Stimulated activated CD8-positive, alpha-beta memory T cell treated with anti-CD3 and anti-CD28 coated beads, Interleukin-4, amount 100 ng/mL, for 24 hours (primary cell): ENCODE results near the gene NKD1.

Experiments used
- DNase-seq: peaks from one replicate; pipeline ENCODE4 v3.0.0-alpha.2; 2020; ENCODE audit warnings: low read depth

NKD1 gene

DNA sequence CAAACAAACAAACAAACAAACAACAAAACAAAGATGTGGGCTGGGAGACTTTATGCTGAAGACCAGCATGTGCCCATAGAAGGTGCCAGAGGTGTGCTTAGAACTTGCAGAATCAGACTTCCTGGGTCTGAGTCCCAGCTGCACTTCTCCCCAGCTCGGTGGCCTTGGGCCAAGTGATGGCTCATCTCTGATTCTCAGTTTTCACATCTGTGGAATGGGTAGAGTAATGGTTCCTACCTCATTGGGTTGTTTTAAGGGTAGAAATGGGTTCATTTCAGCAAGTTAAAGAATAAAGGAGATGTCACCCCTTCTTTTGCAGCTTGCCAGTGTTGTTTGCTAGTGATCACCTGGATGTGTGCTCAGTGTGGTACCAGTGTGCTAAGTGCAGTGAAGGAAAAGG, 10.7 kb downstream of the NKD1 start:
- DNase-seq, result no peak

DNA sequence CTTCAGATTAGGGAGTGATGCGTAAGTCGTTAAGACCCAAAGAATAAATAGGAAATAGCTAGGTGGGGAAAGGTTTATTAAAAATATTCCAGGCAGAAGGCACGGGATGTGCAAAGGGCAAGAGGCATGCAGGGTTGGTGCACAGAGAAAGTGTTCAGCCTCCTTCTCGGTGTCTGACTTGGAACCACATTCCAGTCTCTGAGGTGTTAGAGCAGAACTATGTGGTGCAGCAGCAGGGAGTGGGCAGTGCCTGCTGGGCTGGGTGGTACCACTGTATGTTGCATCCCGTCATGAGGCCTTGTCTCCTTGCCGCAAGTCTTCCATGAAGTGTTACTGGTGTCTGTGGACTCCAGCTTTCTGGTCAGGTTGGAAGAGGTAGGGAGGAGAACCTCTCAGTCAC, 11.1 kb downstream of the NKD1 start:
- no peak for DNase-seq

DNA sequence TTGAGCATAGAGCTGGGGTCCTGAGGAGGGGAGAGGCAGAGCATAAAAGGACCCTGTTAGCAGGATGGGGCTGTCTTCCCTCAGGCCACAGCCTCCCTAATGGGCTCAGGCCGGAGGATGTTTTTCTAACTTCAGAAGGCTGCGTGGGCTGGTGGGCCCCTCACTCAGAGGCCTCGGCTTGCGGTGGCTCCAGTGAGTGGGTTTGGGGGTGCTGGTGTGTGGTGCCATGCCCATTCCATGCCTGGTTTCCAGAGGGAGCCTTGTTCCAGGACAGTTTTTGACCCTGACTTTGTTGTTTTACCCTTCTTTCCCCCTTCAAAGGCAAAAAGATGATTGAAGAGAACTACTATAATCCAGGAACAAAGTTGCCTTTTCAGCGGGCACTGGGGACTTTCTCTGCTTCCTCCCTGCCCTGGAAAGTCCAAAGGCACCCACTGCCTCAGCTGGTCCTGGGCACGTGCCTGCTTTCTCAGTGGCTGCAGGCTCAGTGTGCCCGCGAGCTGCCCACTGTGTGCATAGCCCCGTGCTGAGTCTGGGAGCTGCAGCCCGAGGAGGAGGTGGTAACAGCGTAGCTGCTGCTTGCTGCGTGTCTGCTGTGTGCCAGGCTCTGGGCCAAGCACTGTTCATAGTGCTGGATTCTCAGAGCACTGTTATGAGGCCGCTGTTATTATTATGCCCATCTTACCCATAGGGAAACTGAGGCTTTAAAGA, 11.8 kb downstream of the NKD1 start:
- no peak for DNase-seq

DNA sequence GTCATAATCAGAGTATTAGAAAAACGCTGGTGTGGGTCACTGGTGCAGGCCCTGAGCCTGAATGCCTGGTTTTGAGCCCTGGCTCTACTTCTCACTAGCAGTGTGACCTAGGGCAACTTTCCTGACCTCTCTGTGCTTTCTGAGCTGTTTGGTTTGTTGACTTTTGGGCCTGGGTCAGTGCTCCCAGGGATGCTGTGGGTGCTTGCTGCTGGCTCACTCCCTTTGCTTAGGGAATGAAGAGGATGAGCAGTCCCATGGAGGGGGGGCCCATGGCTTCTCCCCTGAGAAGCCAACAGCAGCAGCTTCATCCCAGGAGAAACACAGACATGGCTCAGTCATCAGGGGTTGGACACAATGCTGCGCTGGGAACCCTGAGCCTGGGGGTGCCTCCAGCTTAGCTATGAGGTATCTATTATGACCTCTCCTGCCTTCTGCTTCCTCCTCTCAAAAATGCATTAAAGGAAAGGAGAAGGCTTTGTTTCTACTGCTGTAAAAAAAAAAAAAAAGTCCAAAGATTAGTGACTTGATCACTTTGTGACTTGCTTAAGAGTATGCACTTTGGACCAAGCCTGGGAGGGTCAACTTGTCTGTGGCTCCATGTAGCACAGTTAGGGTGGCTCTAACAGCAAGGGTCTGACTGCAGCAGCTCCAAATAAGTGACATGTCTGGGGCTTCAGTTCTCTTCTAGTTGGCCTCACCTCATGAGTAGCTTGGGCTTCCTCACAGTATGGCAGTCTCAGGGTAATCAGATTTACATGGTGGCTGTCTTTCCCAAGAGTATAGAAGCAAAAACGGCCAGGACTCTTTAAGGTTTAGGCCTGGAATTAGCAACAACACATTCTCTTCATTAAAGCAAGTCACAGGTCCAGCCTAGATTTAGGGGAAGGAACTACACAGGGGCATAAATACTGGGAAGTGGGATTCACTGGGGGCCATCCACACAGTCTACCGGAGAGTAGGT, 13.0 kb downstream of the NKD1 start:
- DNase-seq, result no peak

DNA sequence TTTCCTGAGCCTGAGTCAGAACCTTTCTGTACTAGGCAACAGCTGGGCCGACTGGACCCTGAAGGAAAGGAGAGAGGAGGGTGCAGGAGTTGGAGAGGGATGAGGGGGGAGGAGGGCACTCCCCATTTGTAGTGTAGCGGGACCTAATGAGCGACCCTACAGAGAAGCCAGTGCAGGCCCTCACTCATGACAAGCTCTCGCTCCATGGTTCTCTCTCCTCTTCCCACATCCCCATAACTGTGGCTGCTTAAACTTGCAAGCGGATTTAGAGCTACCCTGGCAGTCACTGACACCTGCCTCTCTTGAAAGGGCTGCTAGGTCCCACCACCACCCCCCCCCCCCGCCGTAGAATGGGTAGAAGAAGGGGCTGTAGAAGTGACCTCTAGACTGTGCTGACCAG, 14.5 kb downstream of the NKD1 start:
- DNase-seq, result no peak

DNA sequence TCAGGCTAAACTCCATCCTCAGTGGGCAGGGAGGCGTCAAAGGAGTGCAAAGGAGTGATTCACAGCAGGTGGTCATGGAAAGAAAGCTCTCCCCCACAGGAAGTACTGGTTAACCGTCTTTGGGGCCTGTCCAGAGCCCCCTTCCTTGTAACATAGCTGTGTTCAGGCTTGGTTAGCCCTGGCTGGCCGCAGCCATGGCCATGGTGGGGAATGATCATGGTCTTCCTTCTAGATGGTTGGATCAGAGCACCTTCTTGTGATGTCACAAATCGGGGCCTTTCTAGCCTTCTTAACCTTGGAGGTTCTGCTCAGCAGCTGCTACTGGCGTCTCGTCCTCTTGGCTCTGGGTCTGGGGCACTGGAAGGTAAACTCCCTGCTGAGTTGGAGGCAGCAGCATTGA, 15.8 kb downstream of the NKD1 start:
- no peak for DNase-seq

DNA sequence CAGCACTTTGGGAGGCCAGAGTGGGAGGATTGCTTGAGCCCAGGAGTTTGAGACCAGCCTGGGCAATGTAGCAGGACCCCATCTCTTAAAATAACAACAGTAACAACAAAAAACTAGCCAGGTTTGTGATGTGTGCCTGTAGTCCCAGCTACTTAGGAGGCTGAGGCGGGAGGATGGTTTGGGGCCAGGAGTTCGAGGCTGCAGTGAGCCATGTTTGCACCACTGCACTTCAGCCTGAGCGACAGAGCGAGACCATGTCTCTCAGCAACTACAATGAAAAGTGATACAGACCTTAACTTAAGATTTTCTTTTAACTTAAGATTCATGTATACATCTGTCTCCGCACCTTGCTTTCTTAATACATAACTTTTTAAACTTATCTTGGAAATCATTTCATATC, 17.2 kb downstream of the NKD1 start:
- no peak for DNase-seq

DNA sequence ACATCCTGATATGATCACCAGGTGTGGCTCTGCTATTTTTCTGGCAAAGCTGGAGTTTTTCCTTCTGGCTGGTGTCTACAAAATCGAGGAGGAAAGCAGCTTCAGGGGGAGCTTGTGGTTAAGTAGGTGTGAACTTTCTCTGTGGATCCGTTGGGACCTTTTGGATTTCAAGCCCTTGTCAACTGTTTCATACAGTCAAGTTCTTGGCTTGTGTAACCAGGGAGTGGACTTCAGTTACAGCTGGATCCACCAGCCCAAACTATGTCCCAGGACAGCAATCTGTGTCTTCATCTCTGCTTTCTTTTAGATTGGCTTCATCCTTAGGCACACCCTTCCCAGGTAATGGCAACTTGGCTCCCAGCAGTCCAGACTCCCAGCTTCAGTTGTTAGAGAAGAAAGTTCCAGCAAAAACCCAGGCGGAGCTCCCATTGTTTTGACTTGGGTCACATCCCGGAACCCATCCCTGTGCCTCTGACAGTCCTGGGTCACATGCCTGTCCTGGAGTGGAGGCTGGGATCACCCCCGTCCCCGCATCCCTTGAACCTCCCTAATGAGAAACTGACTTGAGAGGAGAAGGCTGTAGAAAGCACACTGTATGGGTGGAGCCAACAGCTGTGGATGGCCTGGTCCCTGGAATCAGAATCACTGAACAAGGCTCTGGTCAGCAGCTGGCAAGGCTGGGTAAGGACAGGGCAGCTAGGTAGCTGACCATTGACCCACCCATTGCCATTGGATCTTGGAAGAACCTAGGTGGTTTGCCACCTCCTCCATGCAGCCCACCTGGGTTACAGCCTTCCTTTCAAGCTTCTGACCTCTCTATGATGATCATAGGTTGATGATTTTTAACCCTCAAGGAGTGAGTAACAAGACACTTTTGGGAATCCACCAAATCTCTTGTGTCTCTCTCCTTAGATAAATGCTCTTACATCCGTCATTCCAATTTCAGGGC, 18.1 kb downstream of the NKD1 start:
- no peak for DNase-seq

DNA sequence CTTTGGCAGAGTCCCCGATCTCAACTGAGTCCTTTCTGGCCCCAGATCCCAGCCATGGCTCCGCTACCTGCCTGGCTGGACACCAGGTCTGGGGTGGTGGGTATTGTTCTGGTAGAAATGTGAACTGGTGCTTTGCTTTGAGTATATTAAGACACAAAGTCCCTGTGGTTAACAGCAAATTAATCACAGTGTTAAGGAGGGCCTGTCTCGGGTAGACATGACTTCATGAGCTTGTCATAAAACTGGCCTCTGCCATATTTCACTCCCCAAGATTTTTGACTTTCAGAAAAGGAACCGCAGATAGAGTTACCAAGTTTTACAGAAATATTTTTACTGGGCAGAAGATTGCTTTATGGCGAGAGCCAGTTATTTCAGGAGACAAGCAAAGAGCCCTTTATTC, 19.5 kb downstream of the NKD1 start:
- DNase-seq, result no peak

DNA sequence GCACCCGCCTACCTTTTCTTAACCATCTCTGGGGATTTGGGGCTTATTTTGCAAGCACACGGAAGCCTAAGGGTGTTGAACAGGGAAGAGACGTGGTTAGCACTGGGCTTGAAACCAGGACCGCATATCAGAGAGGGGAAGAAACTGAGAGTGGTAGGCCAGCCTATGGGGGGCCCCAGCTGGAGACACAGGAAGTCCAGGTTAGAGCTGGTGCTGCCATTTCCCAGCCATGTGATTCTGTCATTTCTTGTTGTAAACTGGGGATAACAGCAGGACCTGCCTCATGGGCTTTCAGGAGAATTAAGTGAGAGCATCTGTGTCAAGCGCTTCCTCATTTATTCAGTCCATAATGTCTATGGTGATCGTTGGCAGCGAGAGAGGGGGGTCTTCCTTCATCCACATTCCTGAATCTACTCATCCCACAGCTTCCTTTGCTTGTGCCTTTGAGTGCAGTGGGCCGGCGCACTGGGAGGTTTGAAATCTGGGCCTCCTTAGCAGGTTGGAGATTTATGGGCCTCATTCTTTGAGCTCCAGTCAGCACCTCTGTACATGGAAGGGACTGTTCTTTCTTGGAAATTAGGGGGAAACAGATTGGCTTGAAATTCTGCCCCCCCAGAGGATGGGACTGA, 20.1 kb downstream of the NKD1 start:
- no peak for DNase-seq

DNA sequence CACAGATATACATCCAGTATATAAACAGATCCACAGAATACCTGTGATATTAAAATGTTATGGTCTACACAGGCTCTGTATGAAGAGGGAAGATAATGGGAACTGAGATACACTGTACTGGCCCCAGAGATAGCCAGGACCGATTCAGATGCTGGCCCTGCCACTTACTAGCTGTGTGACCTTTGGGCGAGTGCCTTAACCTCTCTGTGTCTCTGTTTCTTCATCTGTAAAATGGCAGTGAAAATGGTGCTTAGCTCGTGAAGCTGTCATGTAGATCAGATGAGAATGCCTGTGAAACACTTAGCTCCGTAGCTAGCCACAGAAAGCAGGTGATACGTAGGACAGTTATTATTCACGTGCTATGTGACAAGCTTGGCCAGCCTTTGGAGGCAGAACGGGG, 22.2 kb downstream of the NKD1 start:
- DNase-seq, result no peak

DNA sequence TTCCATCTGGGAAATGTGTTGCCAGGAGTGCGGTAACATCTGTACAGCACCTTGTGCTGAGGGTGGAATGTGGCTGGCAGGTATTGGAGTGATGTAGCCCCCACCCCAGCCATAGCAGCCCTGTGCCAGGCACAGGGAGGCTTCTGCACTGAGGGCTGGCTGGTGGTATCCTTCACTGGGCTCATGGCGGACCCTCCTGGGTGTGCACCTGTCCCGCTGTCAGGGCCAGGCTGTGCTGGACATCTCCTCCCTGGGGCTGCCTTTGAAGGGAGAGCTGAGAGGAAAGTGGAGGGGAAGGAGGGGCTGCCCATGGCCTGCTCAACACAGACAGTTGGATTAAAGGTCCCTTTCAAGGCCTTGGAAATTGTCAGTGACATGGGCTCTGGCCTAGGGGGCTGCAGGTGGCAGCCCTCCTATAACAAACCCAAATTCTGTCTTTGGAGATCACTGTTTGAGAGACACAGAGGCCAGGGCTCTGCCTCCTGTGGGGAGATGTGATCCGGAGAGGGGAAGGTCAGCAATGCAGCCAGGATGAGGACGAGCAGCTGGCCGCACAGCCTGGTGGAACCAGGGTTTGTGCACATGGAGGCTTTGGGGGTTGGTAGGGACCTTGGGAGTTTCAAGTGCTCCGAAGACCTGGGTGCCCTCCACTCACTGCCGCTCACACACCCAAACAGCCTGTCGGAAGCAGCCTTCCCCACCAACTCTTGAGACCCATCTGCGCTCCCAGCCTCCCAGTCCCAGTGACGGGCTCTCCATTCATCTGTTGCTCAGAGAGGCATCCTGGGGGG, 22.8 kb downstream of the NKD1 start:
- no peak for DNase-seq

DNA sequence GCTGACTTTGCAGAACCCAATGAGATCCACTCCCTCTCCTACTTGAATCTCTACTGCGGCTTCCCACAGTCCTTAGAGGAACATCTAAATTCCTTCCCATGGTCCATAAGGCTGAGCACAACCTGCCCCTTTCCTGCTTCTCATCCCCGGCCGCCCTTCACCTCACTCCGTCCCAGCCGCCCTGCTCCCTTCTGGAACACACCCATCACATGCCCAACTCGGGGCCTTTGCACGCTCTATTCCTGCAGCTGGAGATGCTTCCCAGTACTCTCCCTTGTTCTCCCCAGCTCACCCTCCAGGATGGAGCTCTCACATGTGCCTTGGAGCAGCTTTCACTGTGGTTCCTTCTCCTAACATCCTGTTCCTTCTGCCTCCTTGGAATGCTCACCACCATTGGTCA, 23.6 kb downstream of the NKD1 start:
- no peak for DNase-seq

DNA sequence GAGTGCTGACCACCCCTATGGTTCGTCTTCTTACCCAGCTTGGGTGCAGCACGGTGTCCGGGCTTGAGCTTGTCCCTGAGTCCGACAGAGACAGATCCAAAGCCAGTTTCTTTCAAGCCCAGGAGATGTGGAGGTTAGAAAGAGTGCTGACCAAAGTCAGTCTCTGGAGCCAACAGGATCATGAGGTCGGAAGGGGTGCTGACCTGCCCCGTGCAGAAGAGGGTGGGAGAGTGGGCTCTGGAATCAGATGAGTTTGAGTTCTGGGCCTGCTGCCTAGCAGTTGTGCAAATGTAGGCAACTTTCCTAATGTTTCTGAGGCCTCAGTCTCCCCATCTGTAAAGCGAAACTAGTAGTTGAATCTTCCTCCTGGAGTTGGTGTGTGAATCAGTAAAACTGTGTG, 24.5 kb downstream of the NKD1 start:
- no peak for DNase-seq

DNA sequence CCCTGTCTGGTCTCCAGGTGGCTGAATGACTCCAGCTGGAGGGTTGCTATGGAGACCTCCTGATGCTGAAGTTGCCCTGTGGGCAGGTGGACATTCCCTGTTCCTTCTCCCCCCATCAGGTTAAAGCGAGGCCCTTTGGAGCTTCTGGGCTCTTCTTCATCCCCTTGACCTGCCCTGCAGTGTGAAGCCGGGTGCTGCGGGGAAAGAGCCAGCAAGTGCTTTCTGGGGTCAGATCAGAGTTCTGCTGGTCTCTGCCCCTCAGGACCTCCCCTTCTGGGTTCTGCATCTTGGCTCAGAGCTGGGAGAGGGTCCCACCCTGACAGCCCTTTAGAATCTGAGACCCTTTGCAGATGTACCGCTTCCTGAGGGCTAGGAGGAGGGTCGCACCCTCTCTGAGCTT, 25.1 kb downstream of the NKD1 start:
- no peak for DNase-seq

DNA sequence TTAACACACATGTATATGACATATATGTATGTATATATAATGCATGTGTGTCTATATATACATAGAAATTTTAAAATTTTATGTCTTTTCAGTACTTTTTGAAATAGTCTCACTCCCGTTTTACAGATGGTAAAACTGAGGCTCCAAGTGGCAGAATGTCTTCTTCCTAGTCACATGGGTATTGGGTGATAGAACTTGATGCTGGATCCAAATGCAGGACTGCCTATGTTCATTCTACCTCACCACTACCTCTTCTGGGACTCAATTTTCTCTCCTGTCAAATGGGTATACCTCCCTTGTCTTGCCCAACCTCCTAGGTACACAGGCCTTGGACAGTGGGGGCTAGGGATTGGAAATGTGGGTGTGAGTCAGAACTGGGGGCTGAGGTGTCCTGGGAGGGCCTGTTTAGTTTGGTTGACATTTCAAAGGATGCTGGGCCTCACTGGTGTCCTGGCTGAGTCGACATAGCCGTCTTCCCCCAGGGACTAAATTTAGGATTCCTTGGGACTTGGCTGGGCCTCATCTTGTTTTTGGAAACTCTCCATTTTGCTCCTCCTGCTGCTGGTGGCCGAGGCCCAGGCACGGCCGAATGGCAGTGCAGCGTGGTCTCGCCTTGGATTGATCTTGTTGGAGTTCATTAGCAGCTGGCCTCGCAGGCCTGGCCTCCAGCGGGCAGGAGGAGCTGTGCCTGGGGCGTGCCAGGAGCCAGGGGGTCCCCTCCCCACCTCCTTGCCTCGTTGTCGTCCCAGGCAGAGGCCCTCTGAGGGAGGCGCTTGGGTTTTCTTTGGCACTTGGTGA, 25.9 kb downstream of the NKD1 start:
- no peak for DNase-seq

DNA sequence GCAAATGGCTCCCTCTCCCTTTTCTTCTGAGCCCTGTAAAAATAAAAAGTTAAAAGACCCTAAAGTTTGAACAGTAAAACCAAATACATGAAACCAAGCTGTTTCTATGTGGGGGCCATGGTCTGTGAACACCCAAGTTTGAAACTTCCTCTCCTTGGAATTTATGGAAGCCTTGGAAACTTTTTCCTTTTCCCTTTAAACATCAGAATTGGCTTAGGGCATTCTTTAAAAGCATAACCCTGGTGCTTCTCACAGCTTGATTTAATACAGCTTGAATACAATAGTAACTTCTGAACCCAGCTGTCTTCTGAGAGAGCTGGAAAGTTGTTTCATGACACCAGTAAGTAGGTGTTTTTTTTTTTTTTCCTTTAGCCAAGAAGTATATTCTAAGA, 26.5 kb downstream of the NKD1 start:
- DNase-seq, result no peak

DNA sequence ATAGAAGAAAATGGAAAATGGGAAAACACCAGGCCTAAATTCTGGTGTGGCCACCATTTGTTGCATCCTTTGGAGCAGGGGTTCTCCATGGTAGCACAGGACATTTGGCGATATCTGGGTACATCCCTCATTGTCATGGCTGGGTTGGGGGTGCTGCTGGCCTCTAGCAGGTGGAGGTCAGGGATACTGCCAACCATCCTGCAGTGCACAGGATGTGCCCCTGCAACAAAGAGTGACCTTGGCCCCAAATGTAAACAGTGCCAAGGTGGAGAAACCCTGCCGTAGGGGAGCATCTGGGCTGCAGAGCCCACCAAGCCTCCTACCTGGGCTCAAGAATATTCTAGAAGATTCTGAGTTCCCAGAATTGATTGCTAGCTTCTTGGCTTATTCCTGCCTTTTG, 27.5 kb downstream of the NKD1 start:
- DNase-seq, result no peak

DNA sequence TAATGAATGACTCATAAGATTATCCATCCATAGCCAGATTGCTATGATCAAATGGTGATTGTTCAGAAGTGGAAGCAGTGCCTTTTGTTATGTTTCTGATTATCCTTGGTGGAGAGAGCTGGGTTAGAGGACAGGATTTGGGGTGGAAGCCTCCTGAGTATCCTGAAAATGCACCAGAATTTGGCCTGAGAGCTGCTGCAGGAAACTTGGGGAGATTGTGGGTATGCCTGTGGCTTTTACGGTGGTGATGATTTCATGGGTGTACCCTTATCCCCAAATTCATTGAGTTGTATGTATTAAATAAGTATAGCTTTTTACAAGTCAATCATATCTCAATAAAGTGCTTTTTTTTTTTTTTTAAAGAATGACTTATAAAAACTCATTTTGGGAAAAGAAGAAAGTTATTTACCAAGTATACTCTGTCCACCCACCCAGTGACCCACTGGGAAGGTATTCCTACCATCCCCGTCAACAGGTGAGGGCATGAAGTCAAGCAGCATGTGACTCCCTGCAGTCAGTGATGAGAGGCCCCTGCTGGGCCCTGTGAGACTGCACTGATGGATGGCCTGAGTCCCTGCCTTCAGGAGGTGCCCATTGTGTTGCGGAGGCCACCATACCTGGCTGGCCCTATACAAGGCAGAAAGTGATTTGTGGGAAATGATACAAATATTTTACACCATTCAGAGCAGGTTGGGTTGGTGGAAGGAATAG, 28.4 kb downstream of the NKD1 start:
- no peak for DNase-seq

DNA sequence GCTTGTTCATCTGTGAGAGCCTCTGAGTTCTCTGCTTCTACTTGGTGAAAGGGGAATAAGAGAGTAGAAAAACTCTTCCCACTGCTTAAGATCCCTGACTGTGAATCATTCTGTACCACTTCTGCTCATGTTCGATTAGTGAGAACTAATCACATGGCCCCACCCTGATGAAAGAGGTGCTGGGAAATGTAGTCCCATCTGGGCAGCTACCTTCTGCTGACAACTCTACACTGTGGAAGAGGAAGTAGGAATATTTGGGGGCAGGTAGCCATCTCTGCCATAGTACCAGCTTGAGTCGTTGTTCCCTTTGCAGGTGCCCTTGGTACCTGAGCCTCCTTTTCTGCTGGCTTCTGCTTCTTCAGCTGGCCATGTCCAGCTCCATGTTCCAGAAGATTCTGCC, 29.9 kb downstream of the NKD1 start:
- no peak for DNase-seq
